ENCODE measurements around the gene TPM3.

DNA sequence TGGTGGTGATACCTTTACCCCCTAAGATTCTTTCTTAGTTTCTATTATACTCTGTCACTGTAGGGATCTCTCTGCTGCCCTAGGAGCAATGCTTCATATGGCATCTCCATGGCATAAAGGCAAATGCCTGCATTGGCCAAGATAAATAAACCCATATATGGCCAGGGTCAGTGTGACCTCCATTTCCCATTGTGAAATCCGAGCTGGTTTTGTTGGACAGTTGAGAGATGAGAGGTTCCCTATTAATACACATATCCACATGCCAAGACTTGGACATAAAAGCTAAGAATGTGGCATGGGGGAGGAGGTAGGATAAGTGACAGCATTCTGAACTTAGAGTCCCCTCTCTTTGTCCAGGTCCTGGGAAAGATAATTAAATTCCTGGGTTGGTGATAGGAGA is 1.4 kb downstream of the TPM3 start:
- TF ChIP-seq, protein P1, sequence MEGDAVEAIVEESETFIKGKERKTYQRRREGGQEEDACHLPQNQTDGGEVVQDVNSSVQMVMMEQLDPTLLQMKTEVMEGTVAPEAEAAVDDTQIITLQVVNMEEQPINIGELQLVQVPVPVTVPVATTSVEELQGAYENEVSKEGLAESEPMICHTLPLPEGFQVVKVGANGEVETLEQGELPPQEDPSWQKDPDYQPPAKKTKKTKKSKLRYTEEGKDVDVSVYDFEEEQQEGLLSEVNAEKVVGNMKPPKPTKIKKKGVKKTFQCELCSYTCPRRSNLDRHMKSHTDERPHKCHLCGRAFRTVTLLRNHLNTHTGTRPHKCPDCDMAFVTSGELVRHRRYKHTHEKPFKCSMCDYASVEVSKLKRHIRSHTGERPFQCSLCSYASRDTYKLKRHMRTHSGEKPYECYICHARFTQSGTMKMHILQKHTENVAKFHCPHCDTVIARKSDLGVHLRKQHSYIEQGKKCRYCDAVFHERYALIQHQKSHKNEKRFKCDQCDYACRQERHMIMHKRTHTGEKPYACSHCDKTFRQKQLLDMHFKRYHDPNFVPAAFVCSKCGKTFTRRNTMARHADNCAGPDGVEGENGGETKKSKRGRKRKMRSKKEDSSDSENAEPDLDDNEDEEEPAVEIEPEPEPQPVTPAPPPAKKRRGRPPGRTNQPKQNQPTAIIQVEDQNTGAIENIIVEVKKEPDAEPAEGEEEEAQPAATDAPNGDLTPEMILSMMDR (IDR thresholded peaks at IDR 0.05), result no peak
- TF ChIP-seq POLR2AphosphoS5 (IDR thresholded peaks at IDR 0.05), result no peak
- TF ChIP-seq EP300 (IDR thresholded peaks at IDR 0.05), result no peak
